Liver (tissue), 9 donors: ENCODE data around the gene SF3B3. TPM values are rescaled to one million over a fixed set of nuclear protein-coding genes. Genes with fewer than 3 reads are reported as not detected.

Source experiments
- DNase-seq: peaks from one replicate; pipeline ENCODE4 v3.0.0-alpha.2; 2017; ENCODE audit warnings: low spot score
- H3K27ac ChIP-seq, 2 donors: one replicate each; pipeline ENCODE4 v1.7.0; 2013; ENCODE audit warnings: inconsistent platforms in 2 of 2, low read length in 2 of 2, control low read depth in 1 of 2, low read depth in 1 of 2, mild to moderate bottlenecking in 1 of 2
- H3K27me3 ChIP-seq, 4 donors: one replicate each; pipeline versions ENCODE4 v1.6.1 to v1.7.0; 2013; ENCODE audit warnings: low read length in 3 of 4, inconsistent platforms in 1 of 4, mild to moderate bottlenecking in 1 of 4, moderate library complexity in 1 of 4; ENCODE audit not compliant: control insufficient read depth in 4 of 4, insufficient read depth in 4 of 4
- H3K36me3 ChIP-seq, 4 donors: one replicate each; pipeline versions ENCODE4 v1.6.1 to v1.7.0; 2013; ENCODE audit warnings: low read length in 3 of 4, mild to moderate bottlenecking in 3 of 4, low read depth in 1 of 4, moderate library complexity in 1 of 4; ENCODE audit not compliant: control insufficient read depth in 4 of 4, insufficient read depth in 3 of 4
- H3K4me1 ChIP-seq, 4 donors: one replicate each; pipeline versions ENCODE4 v1.6.1 to v1.7.0; 2013; ENCODE audit warnings: low read length in 3 of 4, mild to moderate bottlenecking in 3 of 4, moderate library complexity in 1 of 4; ENCODE audit not compliant: control insufficient read depth in 4 of 4, insufficient read depth in 4 of 4
- H3K4me3 ChIP-seq, 3 donors: one replicate each; pipeline versions ENCODE4 v1.6.1 to v1.7.0; 2013; ENCODE audit warnings: low read length in 3 of 3, control low read depth in 1 of 3, low read depth in 1 of 3, mild to moderate bottlenecking in 1 of 3
- H3K9ac ChIP-seq, 2 donors: one replicate each; pipeline ENCODE4 v1.7.0; 2013; ENCODE audit warnings: low read length in 2 of 2, mild to moderate bottlenecking in 2 of 2, moderate library complexity in 2 of 2, control low read depth in 1 of 2, low read depth in 1 of 2
- H3K9me3 ChIP-seq, 4 donors: one replicate each; pipeline versions ENCODE4 v1.6.1 to v1.7.0; 2013; ENCODE audit warnings: low read length in 3 of 4; ENCODE audit not compliant: control insufficient read depth in 4 of 4
- ATF3 ChIP-seq: IDR thresholded peaks from 2 replicates; pipeline ENCODE4 v1.6.1; 2016; ENCODE audit warnings: antibody characterized with exemption
- CTCF ChIP-seq: fragments of 150-350 bp; IDR thresholded peaks from 2 replicates; pipeline ENCODE4 v1.5.1; 2017; ENCODE audit warnings: improper control_type of control experiment, low read depth, low read length; ENCODE audit not compliant: missing input control
- EGR1 ChIP-seq, 2 donors: IDR thresholded peaks; 2 replicates each; pipeline ENCODE4 v1.6.1; 2016 to 2018; ENCODE audit warnings: antibody characterized with exemption in 2 of 2, low read depth in 2 of 2
- FOXA1 ChIP-seq: IDR thresholded peaks from 2 replicates; pipeline ENCODE4 v1.6.1; 2016; ENCODE audit warnings: antibody characterized with exemption
- FOXA2 ChIP-seq: IDR thresholded peaks from 2 replicates; pipeline ENCODE4 v1.6.1; 2016; ENCODE audit warnings: antibody characterized with exemption
- GABPA ChIP-seq, 2 donors: IDR thresholded peaks in 1 of 2; conservative IDR thresholded peaks in 1 of 2; 2 replicates each; pipeline ENCODE4 v1.6.1; 2016; ENCODE audit warnings: antibody characterized with exemption in 2 of 2, mild to moderate bottlenecking in 1 of 2, moderate library complexity in 1 of 2
- HNF4A ChIP-seq, 2 donors: conservative IDR thresholded peaks; 2 replicates each; pipeline ENCODE4 v1.6.1; 2016; ENCODE audit warnings: antibody characterized with exemption in 2 of 2, mild to moderate bottlenecking in 2 of 2
- HNF4G ChIP-seq: IDR thresholded peaks from 2 replicates; pipeline ENCODE4 v1.6.1; 2016; ENCODE audit warnings: antibody characterized with exemption
- JUND ChIP-seq, 2 donors: IDR thresholded peaks; 2 replicates each; pipeline ENCODE4 v1.6.1; 2016; ENCODE audit warnings: antibody characterized with exemption in 2 of 2
- MAX ChIP-seq: IDR thresholded peaks from 2 replicates; pipeline ENCODE4 v1.6.1; 2016; ENCODE audit warnings: antibody characterized with exemption
- NR2F2 ChIP-seq: IDR thresholded peaks from 2 replicates; pipeline ENCODE4 v1.6.1; 2016; ENCODE audit warnings: antibody characterized with exemption
- RAD21 ChIP-seq, 2 donors: IDR thresholded peaks; 2 replicates each; pipeline ENCODE4 v1.6.1; 2016; ENCODE audit warnings: antibody characterized with exemption in 2 of 2, mild to moderate bottlenecking in 2 of 2
- REST ChIP-seq: IDR thresholded peaks from 2 replicates; pipeline ENCODE4 v1.6.1; 2016; ENCODE audit warnings: antibody characterized with exemption, mild to moderate bottlenecking
- RXRA ChIP-seq, 2 donors: IDR thresholded peaks; 2 replicates each; pipeline ENCODE4 v1.6.1; 2017 to 2018; ENCODE audit warnings: antibody characterized with exemption in 2 of 2, mild to moderate bottlenecking in 1 of 2
- SP1 ChIP-seq: IDR thresholded peaks from 2 replicates; pipeline ENCODE4 v1.6.1; 2018; ENCODE audit warnings: antibody characterized with exemption, mild to moderate bottlenecking
- TAF1 ChIP-seq: conservative IDR thresholded peaks from 2 replicates; pipeline ENCODE4 v1.6.1; 2016; ENCODE audit warnings: antibody characterized with exemption, mild to moderate bottlenecking
- YY1 ChIP-seq: IDR thresholded peaks from 2 replicates; pipeline ENCODE4 v1.6.1; 2016; ENCODE audit warnings: antibody characterized with exemption, mild to moderate bottlenecking
- ZBTB33 ChIP-seq: IDR thresholded peaks from 2 replicates; pipeline ENCODE4 v1.6.1; 2016; ENCODE audit warnings: antibody characterized with exemption
- WGBS: extraction: QIAGEN DNeasy Blood & Tissue Kit; methylation state at CpG from one replicate; pipeline ENCODE4 v1.1.7; 2013; 5-methylcytosine and 5-hydroxymethylcytosine counted together
- polyA plus RNA-seq, 2 donors: library from polyadenylated mRNA; stranded (reverse) in 1 of 2; unstranded in 1 of 2; fragments of 200-250 nt in 1 of 2; fragments of >200 nt in 1 of 2; fragmentation: Nextera tagmentation in 1 of 2; extraction: Ambion mirVana in 1 of 2; gene quantifications; one replicate each; pipeline versions ENCODE4 v1.2.1 to v1.2.3, GENCODE V29; 2013 to 2015
- total RNA-seq, 2 donors: library from RNA; depleted of rRNA; stranded (reverse); fragments of >200 nt; gene quantifications; one replicate each; pipeline ENCODE4 v1.2.3, GENCODE V29; 2014
- donor health status: healthy.
- donor health status: healthy.
- donor health status: healthy.
- donor health status: healthy.
- donor health status: healthy.

Gene SF3B3
- total and polyA plus RNA-seq, 4 donors: 38.9 to 77.8 (median 53.2) TPM

GRCh38 chr16:70540994-70541393 is 17.4 kb downstream of the SF3B3 start:
- no peak overlapping the region for H3K9ac ChIP-seq
- H3K4me1 ChIP-seq: no peaks in the 10 kb centered on the region
- WGBS: 59% methylated on average over 3 of the region's 3 CpGs
- H3K9me3 ChIP-seq: no peaks in the 10 kb centered on the region
- no peak overlapping the region for H3K27ac ChIP-seq
- peaks cover 19 to 86% (median 75%) of the 10 kb centered on the region in 4 donors for H3K36me3 ChIP-seq
- no peak for DNase-seq
- H3K4me3 ChIP-seq: no peak overlapping the region
- H3K27me3 ChIP-seq: no peaks in the 10 kb centered on the region
- TF ChIP-seq MAX: no peak
- no peak for TF ChIP-seq EGR1 (IDR thresholded peaks at IDR 0.05; ENCODE audit: low read depth in 2 of 2)
- no peak for TF ChIP-seq RAD21 (IDR thresholded peaks at IDR 0.05)
- TF ChIP-seq FOXA2: no peak
- no peak for TF ChIP-seq NR2F2
- TF ChIP-seq GABPA (IDR thresholded peaks at IDR 0.05 in 1 of 2, conservative IDR thresholded peaks at IDR 0.05 in 1 of 2): no peak
- no peak for TF ChIP-seq RXRA (IDR thresholded peaks at IDR 0.05)
- no peak for TF ChIP-seq SP1
- TF ChIP-seq ZBTB33: no peak

GRCh38 chr16:70544548-70544947 is 20.9 kb downstream of the SF3B3 start:
- Histone ChIP-seq H3K9me3 (no peaks in the 10 kb centered on the region), H3K27ac (no peak overlapping the region), H3K36me3 (peaks cover 22 to 85% (median 73%) of the 10 kb centered on the region in 4 donors), H3K4me1 (no peaks in the 10 kb centered on the region), H3K9ac (no peak overlapping the region), H3K4me3 (no peak overlapping the region), H3K27me3 (no peaks in the 10 kb centered on the region)
- no peak for DNase-seq
- TF ChIP-seq MAX (no peak), HNF4A (conservative IDR thresholded peaks at IDR 0.05) (no peak), NR2F2 (no peak), CTCF (no peak), ATF3 (no peak), FOXA1 (no peak), HNF4G (no peak), JUND (IDR thresholded peaks at IDR 0.05) (no peak), YY1 (no peak), ZBTB33 (no peak), TAF1 (no peak), RXRA (IDR thresholded peaks at IDR 0.05) (no peak), REST (no peak), GABPA (IDR thresholded peaks at IDR 0.05 in 1 of 2, conservative IDR thresholded peaks at IDR 0.05 in 1 of 2) (no peak), RAD21 (IDR thresholded peaks at IDR 0.05) (no peak), EGR1 (IDR thresholded peaks at IDR 0.05; ENCODE audit: low read depth in 2 of 2) (no peak)
- WGBS: 91% methylated on average over 1 of the region's 1 CpG
